Liver (tissue), 9 donors: ENCODE data around the gene FNBP1. TPM values are rescaled to one million over a fixed set of nuclear protein-coding genes. Genes with fewer than 3 reads are reported as not detected.

ENCODE experiments used
- DNase-seq: peaks from one replicate; pipeline ENCODE4 v3.0.0-alpha.2; 2017; ENCODE audit warnings: low spot score
- H3K27ac ChIP-seq, 2 donors: one replicate each; pipeline ENCODE4 v1.7.0; 2013; ENCODE audit warnings: inconsistent platforms in 2 of 2, low read length in 2 of 2, control low read depth in 1 of 2, low read depth in 1 of 2, mild to moderate bottlenecking in 1 of 2
- H3K27me3 ChIP-seq, 4 donors: one replicate each; pipeline versions ENCODE4 v1.6.1 to v1.7.0; 2013; ENCODE audit warnings: low read length in 3 of 4, inconsistent platforms in 1 of 4, mild to moderate bottlenecking in 1 of 4, moderate library complexity in 1 of 4; ENCODE audit not compliant: control insufficient read depth in 4 of 4, insufficient read depth in 4 of 4
- H3K36me3 ChIP-seq, 4 donors: one replicate each; pipeline versions ENCODE4 v1.6.1 to v1.7.0; 2013; ENCODE audit warnings: low read length in 3 of 4, mild to moderate bottlenecking in 3 of 4, low read depth in 1 of 4, moderate library complexity in 1 of 4; ENCODE audit not compliant: control insufficient read depth in 4 of 4, insufficient read depth in 3 of 4
- H3K4me1 ChIP-seq, 4 donors: one replicate each; pipeline versions ENCODE4 v1.6.1 to v1.7.0; 2013; ENCODE audit warnings: low read length in 3 of 4, mild to moderate bottlenecking in 3 of 4, moderate library complexity in 1 of 4; ENCODE audit not compliant: control insufficient read depth in 4 of 4, insufficient read depth in 4 of 4
- H3K4me3 ChIP-seq, 3 donors: one replicate each; pipeline versions ENCODE4 v1.6.1 to v1.7.0; 2013; ENCODE audit warnings: low read length in 3 of 3, control low read depth in 1 of 3, low read depth in 1 of 3, mild to moderate bottlenecking in 1 of 3
- H3K9ac ChIP-seq, 2 donors: one replicate each; pipeline ENCODE4 v1.7.0; 2013; ENCODE audit warnings: low read length in 2 of 2, mild to moderate bottlenecking in 2 of 2, moderate library complexity in 2 of 2, control low read depth in 1 of 2, low read depth in 1 of 2
- H3K9me3 ChIP-seq, 4 donors: one replicate each; pipeline versions ENCODE4 v1.6.1 to v1.7.0; 2013; ENCODE audit warnings: low read length in 3 of 4; ENCODE audit not compliant: control insufficient read depth in 4 of 4
- EGR1 ChIP-seq, 2 donors: IDR thresholded peaks; 2 replicates each; pipeline ENCODE4 v1.6.1; 2016 to 2018; ENCODE audit warnings: antibody characterized with exemption in 2 of 2, low read depth in 2 of 2
- FOXA1 ChIP-seq: IDR thresholded peaks from 2 replicates; pipeline ENCODE4 v1.6.1; 2016; ENCODE audit warnings: antibody characterized with exemption
- FOXA2 ChIP-seq: IDR thresholded peaks from 2 replicates; pipeline ENCODE4 v1.6.1; 2016; ENCODE audit warnings: antibody characterized with exemption
- GABPA ChIP-seq, 2 donors: IDR thresholded peaks in 1 of 2; conservative IDR thresholded peaks in 1 of 2; 2 replicates each; pipeline ENCODE4 v1.6.1; 2016; ENCODE audit warnings: antibody characterized with exemption in 2 of 2, mild to moderate bottlenecking in 1 of 2, moderate library complexity in 1 of 2
- HNF4A ChIP-seq, 2 donors: conservative IDR thresholded peaks; 2 replicates each; pipeline ENCODE4 v1.6.1; 2016; ENCODE audit warnings: antibody characterized with exemption in 2 of 2, mild to moderate bottlenecking in 2 of 2
- HNF4G ChIP-seq: IDR thresholded peaks from 2 replicates; pipeline ENCODE4 v1.6.1; 2016; ENCODE audit warnings: antibody characterized with exemption
- JUND ChIP-seq, 2 donors: IDR thresholded peaks; 2 replicates each; pipeline ENCODE4 v1.6.1; 2016; ENCODE audit warnings: antibody characterized with exemption in 2 of 2
- NR2F2 ChIP-seq: IDR thresholded peaks from 2 replicates; pipeline ENCODE4 v1.6.1; 2016; ENCODE audit warnings: antibody characterized with exemption
- RAD21 ChIP-seq, 2 donors: IDR thresholded peaks; 2 replicates each; pipeline ENCODE4 v1.6.1; 2016; ENCODE audit warnings: antibody characterized with exemption in 2 of 2, mild to moderate bottlenecking in 2 of 2
- RXRA ChIP-seq, 2 donors: IDR thresholded peaks; 2 replicates each; pipeline ENCODE4 v1.6.1; 2017 to 2018; ENCODE audit warnings: antibody characterized with exemption in 2 of 2, mild to moderate bottlenecking in 1 of 2
- SP1 ChIP-seq: IDR thresholded peaks from 2 replicates; pipeline ENCODE4 v1.6.1; 2018; ENCODE audit warnings: antibody characterized with exemption, mild to moderate bottlenecking
- TAF1 ChIP-seq: conservative IDR thresholded peaks from 2 replicates; pipeline ENCODE4 v1.6.1; 2016; ENCODE audit warnings: antibody characterized with exemption, mild to moderate bottlenecking
- YY1 ChIP-seq: IDR thresholded peaks from 2 replicates; pipeline ENCODE4 v1.6.1; 2016; ENCODE audit warnings: antibody characterized with exemption, mild to moderate bottlenecking
- WGBS: extraction: QIAGEN DNeasy Blood & Tissue Kit; methylation state at CpG from one replicate; pipeline ENCODE4 v1.1.7; 2013; 5-methylcytosine and 5-hydroxymethylcytosine counted together
- polyA plus RNA-seq, 2 donors: library from polyadenylated mRNA; stranded (reverse) in 1 of 2; unstranded in 1 of 2; fragments of 200-250 nt in 1 of 2; fragments of >200 nt in 1 of 2; fragmentation: Nextera tagmentation in 1 of 2; extraction: Ambion mirVana in 1 of 2; gene quantifications; one replicate each; pipeline versions ENCODE4 v1.2.1 to v1.2.3, GENCODE V29; 2013 to 2015
- total RNA-seq, 2 donors: library from RNA; depleted of rRNA; stranded (reverse); fragments of >200 nt; gene quantifications; one replicate each; pipeline ENCODE4 v1.2.3, GENCODE V29; 2014
- TF ChIP-seq, protein P1 (sequence below): IDR thresholded peaks from 2 replicates; pipeline ENCODE4 v1.6.1; 2016; ENCODE audit warnings: antibody characterized with exemption
- TF ChIP-seq, protein P2 (sequence below): IDR thresholded peaks from 2 replicates; pipeline ENCODE4 v1.6.1; 2016; ENCODE audit warnings: antibody characterized with exemption
- TF ChIP-seq, protein P3 (sequence below): IDR thresholded peaks from 2 replicates; pipeline ENCODE4 v1.6.1; 2016; ENCODE audit warnings: antibody characterized with exemption
- TF ChIP-seq, protein P4 (sequence below): fragments of 150-350 bp; IDR thresholded peaks from 2 replicates; pipeline ENCODE4 v1.5.1; 2017; ENCODE audit warnings: improper control_type of control experiment, low read depth, low read length; ENCODE audit not compliant: missing input control
- TF ChIP-seq, protein P5 (sequence below): IDR thresholded peaks from 2 replicates; pipeline ENCODE4 v1.6.1; 2016; ENCODE audit warnings: antibody characterized with exemption, mild to moderate bottlenecking
- donor health status: healthy.
- donor health status: healthy.
- donor health status: healthy.
- donor health status: healthy.
- donor health status: healthy.

FNBP1 gene
- total and polyA plus RNA-seq, 4 donors = 6.6 to 15.6 (median 12.3) TPM

DNA sequence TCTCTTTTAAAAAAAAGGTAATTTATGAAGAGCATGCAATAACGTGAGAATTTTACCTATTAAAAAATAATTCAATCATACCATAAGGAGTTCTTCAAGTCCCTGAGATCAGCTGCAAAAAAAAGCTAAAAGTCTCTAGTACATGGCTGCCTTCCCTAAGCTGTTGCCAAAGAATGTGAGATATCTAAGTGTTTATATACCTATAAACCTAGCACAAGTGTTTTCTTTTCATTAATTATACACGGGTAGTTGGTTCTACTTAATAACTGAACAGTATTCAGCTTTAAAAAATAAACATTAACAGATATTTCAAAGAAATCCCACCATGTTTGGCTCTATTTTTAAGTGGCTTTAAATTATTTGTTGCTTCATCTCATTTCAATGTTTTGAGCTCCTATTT lies 25.9 kb downstream of the FNBP1 start:
- Histone ChIP-seq H3K27me3 (no peaks in the 10 kb centered on the region), H3K27ac (no peak overlapping the region), H3K9me3 (no peaks in the 10 kb centered on the region), H3K9ac (no peak overlapping the region), H3K36me3 (peaks cover 0 to 4% (median 0%) of the 10 kb centered on the region in 4 donors), H3K4me3 (no peak overlapping the region), H3K4me1 (peaks cover 0 to 3% (median 0%) of the 10 kb centered on the region in 4 donors)
- TF ChIP-seq RXRA (IDR thresholded peaks at IDR 0.05) (no peak), YY1 (no peak), RAD21 (IDR thresholded peaks at IDR 0.05) (no peak), EGR1 (IDR thresholded peaks at IDR 0.05; ENCODE audit: low read depth in 2 of 2) (no peak), HNF4A (conservative IDR thresholded peaks at IDR 0.05) (no peak), GABPA (IDR thresholded peaks at IDR 0.05 in 1 of 2, conservative IDR thresholded peaks at IDR 0.05 in 1 of 2) (no peak), NR2F2 (no peak), TAF1 (no peak), JUND (IDR thresholded peaks at IDR 0.05) (no peak), FOXA2 (no peak), FOXA1 (no peak), HNF4G (no peak), SP1 (no peak)
- TF ChIP-seq, protein P1, sequence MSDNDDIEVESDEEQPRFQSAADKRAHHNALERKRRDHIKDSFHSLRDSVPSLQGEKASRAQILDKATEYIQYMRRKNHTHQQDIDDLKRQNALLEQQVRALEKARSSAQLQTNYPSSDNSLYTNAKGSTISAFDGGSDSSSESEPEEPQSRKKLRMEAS = no peak
- TF ChIP-seq, protein P2, sequence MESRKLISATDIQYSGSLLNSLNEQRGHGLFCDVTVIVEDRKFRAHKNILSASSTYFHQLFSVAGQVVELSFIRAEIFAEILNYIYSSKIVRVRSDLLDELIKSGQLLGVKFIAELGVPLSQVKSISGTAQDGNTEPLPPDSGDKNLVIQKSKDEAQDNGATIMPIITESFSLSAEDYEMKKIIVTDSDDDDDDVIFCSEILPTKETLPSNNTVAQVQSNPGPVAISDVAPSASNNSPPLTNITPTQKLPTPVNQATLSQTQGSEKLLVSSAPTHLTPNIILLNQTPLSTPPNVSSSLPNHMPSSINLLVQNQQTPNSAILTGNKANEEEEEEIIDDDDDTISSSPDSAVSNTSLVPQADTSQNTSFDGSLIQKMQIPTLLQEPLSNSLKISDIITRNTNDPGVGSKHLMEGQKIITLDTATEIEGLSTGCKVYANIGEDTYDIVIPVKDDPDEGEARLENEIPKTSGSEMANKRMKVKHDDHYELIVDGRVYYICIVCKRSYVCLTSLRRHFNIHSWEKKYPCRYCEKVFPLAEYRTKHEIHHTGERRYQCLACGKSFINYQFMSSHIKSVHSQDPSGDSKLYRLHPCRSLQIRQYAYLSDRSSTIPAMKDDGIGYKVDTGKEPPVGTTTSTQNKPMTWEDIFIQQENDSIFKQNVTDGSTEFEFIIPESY = no peak
- TF ChIP-seq, protein P3, sequence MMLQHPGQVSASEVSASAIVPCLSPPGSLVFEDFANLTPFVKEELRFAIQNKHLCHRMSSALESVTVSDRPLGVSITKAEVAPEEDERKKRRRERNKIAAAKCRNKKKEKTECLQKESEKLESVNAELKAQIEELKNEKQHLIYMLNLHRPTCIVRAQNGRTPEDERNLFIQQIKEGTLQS = no peak
- TF ChIP-seq, protein P4, sequence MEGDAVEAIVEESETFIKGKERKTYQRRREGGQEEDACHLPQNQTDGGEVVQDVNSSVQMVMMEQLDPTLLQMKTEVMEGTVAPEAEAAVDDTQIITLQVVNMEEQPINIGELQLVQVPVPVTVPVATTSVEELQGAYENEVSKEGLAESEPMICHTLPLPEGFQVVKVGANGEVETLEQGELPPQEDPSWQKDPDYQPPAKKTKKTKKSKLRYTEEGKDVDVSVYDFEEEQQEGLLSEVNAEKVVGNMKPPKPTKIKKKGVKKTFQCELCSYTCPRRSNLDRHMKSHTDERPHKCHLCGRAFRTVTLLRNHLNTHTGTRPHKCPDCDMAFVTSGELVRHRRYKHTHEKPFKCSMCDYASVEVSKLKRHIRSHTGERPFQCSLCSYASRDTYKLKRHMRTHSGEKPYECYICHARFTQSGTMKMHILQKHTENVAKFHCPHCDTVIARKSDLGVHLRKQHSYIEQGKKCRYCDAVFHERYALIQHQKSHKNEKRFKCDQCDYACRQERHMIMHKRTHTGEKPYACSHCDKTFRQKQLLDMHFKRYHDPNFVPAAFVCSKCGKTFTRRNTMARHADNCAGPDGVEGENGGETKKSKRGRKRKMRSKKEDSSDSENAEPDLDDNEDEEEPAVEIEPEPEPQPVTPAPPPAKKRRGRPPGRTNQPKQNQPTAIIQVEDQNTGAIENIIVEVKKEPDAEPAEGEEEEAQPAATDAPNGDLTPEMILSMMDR = no peak
- TF ChIP-seq, protein P5, sequence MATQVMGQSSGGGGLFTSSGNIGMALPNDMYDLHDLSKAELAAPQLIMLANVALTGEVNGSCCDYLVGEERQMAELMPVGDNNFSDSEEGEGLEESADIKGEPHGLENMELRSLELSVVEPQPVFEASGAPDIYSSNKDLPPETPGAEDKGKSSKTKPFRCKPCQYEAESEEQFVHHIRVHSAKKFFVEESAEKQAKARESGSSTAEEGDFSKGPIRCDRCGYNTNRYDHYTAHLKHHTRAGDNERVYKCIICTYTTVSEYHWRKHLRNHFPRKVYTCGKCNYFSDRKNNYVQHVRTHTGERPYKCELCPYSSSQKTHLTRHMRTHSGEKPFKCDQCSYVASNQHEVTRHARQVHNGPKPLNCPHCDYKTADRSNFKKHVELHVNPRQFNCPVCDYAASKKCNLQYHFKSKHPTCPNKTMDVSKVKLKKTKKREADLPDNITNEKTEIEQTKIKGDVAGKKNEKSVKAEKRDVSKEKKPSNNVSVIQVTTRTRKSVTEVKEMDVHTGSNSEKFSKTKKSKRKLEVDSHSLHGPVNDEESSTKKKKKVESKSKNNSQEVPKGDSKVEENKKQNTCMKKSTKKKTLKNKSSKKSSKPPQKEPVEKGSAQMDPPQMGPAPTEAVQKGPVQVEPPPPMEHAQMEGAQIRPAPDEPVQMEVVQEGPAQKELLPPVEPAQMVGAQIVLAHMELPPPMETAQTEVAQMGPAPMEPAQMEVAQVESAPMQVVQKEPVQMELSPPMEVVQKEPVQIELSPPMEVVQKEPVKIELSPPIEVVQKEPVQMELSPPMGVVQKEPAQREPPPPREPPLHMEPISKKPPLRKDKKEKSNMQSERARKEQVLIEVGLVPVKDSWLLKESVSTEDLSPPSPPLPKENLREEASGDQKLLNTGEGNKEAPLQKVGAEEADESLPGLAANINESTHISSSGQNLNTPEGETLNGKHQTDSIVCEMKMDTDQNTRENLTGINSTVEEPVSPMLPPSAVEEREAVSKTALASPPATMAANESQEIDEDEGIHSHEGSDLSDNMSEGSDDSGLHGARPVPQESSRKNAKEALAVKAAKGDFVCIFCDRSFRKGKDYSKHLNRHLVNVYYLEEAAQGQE = no peak
- WGBS = 81% methylated on average over 2 of the region's 2 CpGs
- no peak for DNase-seq
